ENCODE data around the gene CYBA. TPM values are rescaled to one million over a fixed set of nuclear protein-coding genes. Genes with fewer than 3 reads are reported as not detected.

Gene CYBA
- total and polyA plus RNA-seq, 9 of the 15 experiments (the other 6 are each of a cell fraction or from before 2014, with no cell fraction given): 0.34 to 683 (median 93.0) TPM

DNA sequence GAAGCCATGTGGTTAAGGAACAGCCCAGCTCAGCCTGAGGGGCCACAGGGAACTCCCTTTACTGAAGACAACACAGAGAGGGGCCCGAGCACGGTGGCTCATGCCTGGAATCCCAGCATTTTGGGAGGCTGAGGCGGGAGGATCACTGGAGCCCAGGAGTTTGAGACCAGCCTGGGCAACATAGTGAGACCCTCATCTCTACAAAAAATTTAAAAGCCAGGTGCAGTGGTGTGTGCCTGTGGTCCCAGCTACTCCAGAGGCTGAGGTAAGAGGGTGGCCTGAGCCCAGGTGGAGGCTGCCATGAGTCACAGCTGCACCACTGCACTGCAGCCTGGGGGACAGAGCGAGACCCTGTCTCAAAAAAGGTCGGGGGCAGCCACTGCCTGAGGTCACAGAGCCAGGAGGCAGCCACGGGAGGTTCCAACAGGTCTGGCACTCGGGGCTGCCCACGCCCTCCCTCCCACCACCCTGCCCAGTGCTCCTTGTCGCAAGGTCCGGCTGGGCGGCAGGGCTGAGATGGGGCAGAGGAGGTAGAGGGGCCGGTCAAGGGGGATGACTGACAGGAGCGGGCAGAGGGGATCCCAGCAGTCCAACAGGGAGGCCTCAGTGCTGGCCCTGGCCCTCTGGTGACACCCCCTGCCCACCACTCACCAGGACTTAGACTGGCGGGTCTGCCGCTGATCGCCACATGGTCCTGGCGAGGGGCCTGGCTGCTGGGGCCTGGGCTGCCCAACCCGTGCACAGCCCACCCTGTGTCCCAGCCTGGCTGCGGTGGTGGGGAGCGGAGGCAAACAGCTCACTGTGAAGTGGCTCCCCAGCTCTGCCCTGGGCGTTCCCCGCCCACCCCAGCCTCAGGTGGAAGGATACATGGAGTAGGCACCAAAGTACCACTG, 3.4 kb downstream of the CYBA start:
- H3K27me3 ChIP-seq (ENCODE audit: control insufficient read depth in 2 of 2, insufficient read depth in 2 of 2, low read length in 2 of 2): no peaks in the 10 kb centered on the region
- no peaks in the 10 kb centered on the region for H3K9me3 ChIP-seq (replicated peaks; ENCODE audit: control insufficient read depth, insufficient read depth, low read depth, low read length)
- intact Hi-C loops (cut with micrococcal nuclease): no loop called here
- peaks cover 8% of the 10 kb centered on the region; the same call in 1 of the 2 replicates for H4K20me1 ChIP-seq (replicated peaks; ENCODE audit: control insufficient read depth, insufficient read depth, low read length)
- peaks cover 33% of the 10 kb centered on the region for H3K79me2 ChIP-seq (ENCODE audit: control insufficient read depth, insufficient read depth, low read length)
- no peak overlapping the region for H3K27ac ChIP-seq (ENCODE audit: extremely low read depth, low read depth, low read length)
- no peak overlapping the region for H2AFZ ChIP-seq (ENCODE audit: low read depth, low read length)
- WGBS (ENCODE audit: insufficient coverage, low coverage, missing lambda C conversion rate): 90% methylated on average over 22 of the region's 22 CpGs
- DNase-seq (ENCODE audit: extremely low read depth in 1 of 4, low spot score in 3 of 4): no peak
- no peak for ATAC-seq
- no peak for FAIRE-seq
- in situ Hi-C loops (cut with MboI): no loop called here
- H3K9ac ChIP-seq (ENCODE audit: insufficient read depth in 1 of 2, low read depth in 2 of 2, low read length in 2 of 2): peak overlapping the region in 1 of 2 experiments; percentile 66; a peak in 2 of 4 replicates
- no peaks in the 10 kb centered on the region for H3K9me1 ChIP-seq (ENCODE audit: control insufficient read depth, insufficient read depth, low read length)
- peaks cover 11 to 82% of the 10 kb centered on the region in 2 experiments; a peak in 4 of 5 replicates for H3K4me1 ChIP-seq (replicated peaks in 1 of 2; ENCODE audit: control insufficient read depth in 2 of 2, insufficient read depth in 2 of 2, low read length in 2 of 2)
- no peak for TF ChIP-seq USF1 (CRISPR knock-in tag; IDR thresholded peaks at IDR 0.05)
- peak; percentile 38 for TF ChIP-seq FIP1L1 (IDR thresholded peaks at IDR 0.05; ENCODE audit: low read depth, low read length, poor library complexity, severe bottlenecking)
- TF ChIP-seq HNRNPL (IDR thresholded peaks at IDR 0.05; ENCODE audit: low read depth, low read length): 0 out of 2 replicates have a peak, but pooled peaks have one; percentile 40
- TF ChIP-seq, protein P1, sequence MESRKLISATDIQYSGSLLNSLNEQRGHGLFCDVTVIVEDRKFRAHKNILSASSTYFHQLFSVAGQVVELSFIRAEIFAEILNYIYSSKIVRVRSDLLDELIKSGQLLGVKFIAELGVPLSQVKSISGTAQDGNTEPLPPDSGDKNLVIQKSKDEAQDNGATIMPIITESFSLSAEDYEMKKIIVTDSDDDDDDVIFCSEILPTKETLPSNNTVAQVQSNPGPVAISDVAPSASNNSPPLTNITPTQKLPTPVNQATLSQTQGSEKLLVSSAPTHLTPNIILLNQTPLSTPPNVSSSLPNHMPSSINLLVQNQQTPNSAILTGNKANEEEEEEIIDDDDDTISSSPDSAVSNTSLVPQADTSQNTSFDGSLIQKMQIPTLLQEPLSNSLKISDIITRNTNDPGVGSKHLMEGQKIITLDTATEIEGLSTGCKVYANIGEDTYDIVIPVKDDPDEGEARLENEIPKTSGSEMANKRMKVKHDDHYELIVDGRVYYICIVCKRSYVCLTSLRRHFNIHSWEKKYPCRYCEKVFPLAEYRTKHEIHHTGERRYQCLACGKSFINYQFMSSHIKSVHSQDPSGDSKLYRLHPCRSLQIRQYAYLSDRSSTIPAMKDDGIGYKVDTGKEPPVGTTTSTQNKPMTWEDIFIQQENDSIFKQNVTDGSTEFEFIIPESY (CRISPR knock-in tag; IDR thresholded peaks at IDR 0.05): 0 out of 2 replicates have a peak, but pooled peaks have one; percentile 55
- peak; percentile 78 for TF ChIP-seq RBM22 (IDR thresholded peaks at IDR 0.05; ENCODE audit: low read depth, low read length, poor library complexity, severe bottlenecking)
- TF ChIP-seq POLR2G (IDR thresholded peaks at IDR 0.05; ENCODE audit: low read depth, low read length): peak; percentile 65
- TF ChIP-seq ZNF57 (CRISPR knock-in tag; IDR thresholded peaks at IDR 0.05): no peak
- peak; percentile 38; the same call in 1 of the 2 replicates for TF ChIP-seq ZNF121 (CRISPR knock-in tag; conservative IDR thresholded peaks at IDR 0.05)
- POLR2A ChIA-PET: interaction anchor here (0.6 to 0.7 kb wide), 2 partner anchors 9 to 567 kb away, joined by 3 read pairs; partner anchors contain the start of gene IL17C
- CTCF ChIA-PET (ENCODE audit: low intra/inter-chr PET ratio): no interaction called here
- no peak overlapping the region for H3K4me3 ChIP-seq
- no TSS peak for BruUV-seq (replicated peaks)
- peaks cover 47% of the 10 kb centered on the region; the same call in 2 of the 3 replicates for H3K36me3 ChIP-seq (ENCODE audit: control insufficient read depth, insufficient read depth, low read length)
- H3K4me2 ChIP-seq (ENCODE audit: insufficient read depth, low read length): no peak overlapping the region
